Activated gamma-delta T cell treated with anti-CD3 and anti-CD28 coated beads, Interleukin-2, amount 50 U/mL, for 16 hours (primary cell): ENCODE data around the gene FBLN2.

Experiments used
- DNase-seq: peaks from one replicate; pipeline ENCODE4 v3.0.0-alpha.2; 2020; ENCODE audit warnings: low read depth

FBLN2 gene

GRCh38 chr3:13567684-13568514, 19.0 kb downstream of the FBLN2 start:
- DNase-seq = no peak

- no peak for DNase-seq
Measured at GRCh38 chr3:13568515-13569028, 19.6 kb downstream of the FBLN2 start.

- DNase-seq = no peak
Measured at GRCh38 chr3:13569201-13569600, 20.3 kb downstream of the FBLN2 start.

GRCh38 chr3:13569641-13570390, 20.9 kb downstream of the FBLN2 start:
- DNase-seq = no peak

GRCh38 chr3:13570391-13571194, 21.7 kb downstream of the FBLN2 start:
- DNase-seq = no peak

GRCh38 chr3:13571264-13571663, 22.3 kb downstream of the FBLN2 start:
- DNase-seq = no peak

DNA sequence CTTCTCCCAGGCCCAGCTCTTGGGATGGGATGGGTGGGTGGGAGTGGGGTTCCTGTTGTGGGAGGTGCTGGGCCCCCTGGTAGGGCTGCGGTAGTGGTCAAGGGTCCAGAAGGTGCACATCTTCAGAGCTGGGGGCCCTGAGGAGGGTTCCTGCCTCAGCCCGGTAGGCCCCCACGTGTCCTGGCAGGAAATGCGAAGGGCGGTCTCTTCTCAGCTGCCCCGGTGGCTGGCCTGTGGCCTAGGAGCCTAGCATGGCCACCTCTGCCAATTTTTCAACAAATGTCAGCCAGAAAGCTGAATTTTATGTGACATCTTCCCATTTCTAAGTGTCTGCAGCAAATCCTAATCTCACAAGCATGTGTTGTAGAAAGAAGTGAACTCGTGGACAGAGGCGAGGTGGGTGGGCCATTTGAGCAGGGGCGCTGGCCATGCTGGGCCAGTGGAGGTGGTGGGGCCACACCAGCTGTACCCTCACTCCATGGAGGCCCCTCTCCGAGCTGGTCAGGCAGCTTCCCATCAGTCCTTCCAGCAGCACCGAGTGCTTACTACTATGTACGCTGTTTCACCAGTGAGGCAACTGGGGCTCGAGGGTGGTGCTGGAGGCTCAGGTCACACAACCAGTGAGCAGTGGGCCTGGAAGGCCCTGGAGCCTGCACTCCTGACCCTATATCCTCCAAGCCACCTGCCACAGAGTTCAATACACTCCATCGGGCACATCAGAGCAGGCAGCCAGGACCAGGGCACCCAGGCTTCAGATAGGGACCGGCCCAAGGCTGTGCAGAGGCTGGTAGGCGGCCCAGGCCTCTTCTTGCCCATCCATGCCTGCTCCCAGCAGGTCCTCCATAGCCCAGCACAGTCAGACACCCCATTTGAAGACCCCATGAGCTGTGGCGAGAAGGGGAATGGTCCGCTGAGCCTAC, 23.2 kb downstream of the FBLN2 start:
- no peak for DNase-seq

DNA sequence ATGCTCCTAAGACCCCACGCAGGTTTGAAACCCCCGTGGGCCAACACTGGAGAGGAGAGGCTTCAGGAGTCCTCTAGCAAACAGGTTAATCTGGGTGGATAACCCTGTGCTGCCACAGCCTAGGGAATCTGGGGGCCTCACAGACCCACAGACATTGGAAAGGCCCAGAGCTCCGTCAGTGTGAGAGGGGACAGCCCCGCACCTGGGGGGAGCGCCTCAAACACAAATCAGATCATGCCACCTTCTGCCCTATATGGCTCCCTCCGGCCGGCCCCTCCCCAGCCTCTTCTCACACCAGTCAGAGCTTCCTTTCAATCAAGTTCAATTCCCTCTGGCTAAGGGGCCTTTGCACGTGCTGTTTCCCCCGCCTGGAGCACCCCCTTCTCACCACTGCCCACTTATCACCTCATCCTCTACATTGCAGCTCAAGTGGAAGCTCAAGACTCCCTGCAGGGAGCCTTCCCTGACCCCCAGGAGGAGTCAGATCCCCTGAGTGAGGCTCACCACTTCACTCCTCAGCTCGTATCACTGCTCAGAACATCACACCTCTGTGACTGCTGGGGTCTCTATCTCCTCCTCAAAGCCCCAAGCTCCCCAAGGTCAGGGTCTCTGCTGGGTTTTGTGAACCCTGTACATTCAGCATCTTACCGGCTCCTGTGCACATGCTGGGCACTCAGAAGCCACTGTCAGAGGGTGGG, 24.1 kb downstream of the FBLN2 start:
- no peak for DNase-seq

- no peak for DNase-seq
Measured at GRCh38 chr3:13574083-13574797, 25.3 kb downstream of the FBLN2 start.

DNA sequence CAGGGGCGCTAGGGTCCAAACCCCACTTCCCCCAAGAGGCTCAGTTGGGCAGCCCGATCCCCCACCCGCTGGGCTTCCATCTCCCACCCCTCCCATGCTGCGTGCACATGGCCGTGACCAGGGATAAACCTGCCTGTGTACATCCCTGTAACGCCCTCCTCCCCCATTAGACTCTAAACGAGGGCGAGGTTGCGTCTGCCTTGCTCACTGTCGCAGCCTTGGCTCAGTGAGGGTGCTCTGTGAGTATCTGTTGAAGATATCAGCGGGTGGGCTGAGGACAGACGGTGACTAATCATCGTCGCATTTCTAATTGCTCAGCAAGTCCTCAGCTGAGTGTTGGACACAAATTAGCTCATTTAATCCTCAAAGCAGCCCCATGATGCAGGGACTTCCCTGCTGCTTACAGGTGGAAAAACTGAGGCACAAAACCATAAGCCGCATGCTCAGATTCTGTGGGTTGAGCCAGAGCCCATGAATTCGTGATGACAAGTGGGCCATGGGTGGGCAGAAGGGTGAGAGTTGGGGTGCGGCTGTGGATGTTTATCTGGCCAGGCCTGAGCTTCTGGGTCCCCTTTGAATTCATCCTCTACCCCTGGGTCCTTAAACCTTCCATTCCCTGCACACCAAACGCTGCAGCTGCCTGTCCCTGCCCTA, 26.0 kb downstream of the FBLN2 start:
- no peak for DNase-seq

- no peak for DNase-seq
Measured at GRCh38 chr3:13575459-13576061, 26.6 kb downstream of the FBLN2 start.

DNA sequence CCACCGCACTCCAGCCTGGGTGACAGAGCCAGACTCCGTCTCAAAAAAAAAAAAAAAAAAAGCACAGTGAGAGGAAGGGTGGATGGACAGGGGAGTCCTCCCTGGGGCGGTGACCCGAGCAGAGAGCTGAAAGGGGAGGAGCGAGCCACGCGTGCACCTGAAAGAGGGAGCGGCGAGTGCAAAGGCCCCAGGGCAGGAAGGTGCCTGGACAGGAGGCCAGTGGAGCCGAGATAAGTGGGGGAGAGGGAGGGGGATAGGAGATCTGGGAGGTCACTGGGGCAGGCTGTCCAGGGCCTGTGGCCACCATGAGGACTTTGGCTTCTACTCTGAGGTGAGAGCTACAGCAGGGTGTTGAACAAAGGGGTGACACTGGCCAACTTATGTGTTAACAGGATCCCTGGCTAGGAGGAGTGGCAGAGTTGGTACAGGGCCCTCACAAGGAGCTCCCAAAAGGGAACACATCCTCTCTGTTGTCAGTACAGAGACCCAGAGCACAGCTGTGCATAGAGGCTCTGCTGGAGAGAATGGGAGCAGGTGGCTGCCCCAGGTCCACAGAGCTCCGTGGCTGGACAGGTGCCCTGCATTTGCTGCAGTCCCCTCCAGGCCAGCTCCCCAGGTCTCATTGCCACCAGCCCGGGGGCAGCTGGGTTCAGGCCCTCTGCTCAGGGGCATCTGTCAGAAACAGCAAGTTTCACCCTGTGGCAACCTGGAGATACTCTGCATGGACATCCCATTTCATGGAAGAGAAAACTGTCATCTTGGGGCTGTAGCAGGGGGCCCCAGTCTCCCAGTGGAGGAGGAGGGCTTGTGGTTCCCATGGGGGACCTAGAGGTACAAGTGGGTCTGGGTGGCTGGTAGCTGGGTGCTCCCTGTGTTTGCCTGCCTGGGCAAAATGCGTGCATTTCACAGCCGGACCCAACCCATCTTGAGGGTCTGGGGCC, 28.5 kb downstream of the FBLN2 start:
- no peak for DNase-seq

GRCh38 chr3:13578251-13578650, 29.3 kb downstream of the FBLN2 start:
- DNase-seq = no peak

DNA sequence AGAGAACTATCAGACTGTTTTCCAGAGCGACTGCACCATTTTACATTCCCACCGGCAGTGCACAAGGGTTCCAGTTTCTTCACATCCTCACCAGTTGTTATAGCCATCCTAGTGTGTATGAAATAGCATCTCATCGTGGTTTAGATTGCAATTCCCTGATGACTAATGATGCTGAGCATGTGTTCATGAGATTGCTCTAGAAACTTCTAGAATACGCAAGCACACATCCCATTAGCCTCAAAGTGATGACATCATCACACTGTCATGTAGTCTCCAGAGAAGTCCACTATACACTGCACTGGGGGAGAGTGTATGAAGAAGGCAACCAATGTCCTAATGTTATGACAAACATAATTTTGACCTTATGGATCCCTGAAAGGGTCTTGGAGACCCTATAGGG, 30.1 kb downstream of the FBLN2 start:
- no peak for DNase-seq

DNA sequence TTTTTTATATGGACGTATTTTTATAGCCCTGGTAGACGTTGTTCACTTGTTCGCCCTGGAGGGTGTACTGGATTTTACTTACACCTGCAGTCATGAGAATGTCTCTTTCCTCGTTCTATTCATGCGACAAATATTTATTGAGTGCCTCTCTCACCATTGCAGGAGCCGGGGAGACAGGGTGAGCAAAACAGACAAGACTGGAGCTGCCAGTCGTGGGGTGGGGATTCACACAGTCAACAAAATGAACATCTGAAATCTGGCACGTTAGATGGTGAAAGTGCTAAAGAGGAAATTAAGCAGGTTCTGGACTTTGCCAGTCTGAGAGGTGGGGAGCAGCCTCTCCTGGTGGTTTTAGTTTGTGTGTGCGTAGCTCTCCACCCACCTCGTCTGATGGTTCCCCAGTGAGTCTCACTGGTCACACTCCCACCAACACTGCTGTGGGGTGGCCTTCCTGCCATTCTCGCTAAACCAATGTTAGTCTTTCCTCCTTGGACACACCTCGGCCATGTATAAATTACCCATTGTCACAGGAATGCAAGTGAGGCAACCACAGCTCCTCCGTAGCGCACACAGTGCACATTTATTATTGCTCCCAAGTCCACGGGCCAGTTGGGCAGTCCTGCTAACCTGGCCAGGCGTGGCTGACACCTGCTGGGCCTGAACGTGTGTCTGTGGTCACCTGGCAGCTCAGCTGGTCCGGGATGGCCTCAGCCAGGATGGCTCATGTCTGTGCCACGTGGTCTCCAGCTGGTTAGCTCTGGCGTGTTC, 31.5 kb downstream of the FBLN2 start:
- DNase-seq = no peak

GRCh38 chr3:13581485-13582365, 32.8 kb downstream of the FBLN2 start:
- no peak for DNase-seq
